Measurements from ENCODE around the gene ADAMTS1.

ADAMTS1 gene

DNA sequence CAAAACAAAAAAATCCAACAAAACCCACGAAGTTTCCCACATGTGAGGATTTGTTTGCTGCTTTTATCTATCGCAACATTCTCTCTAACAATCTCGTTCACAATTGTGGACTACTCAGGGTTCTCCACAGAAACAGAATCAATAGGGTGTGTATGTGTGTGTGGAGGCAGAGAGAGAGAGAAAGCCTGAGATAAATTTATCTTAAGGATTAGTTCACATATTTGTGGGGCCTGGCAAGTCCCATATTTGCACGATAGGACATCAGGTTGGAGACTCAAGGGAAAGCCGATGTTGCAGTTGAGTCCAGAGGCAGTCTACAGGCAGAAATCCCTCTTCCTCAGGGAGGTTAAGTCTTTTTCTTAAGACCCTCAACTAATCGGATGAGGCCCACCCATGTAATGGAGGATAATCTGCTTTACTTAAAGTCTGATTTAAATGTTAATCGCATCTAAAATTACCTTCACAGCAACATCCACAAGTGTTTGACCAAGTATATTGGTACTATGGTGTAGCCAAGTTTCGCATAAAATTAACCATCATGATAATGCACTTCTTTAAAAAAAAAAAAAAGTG is 31.7 kb downstream of the ADAMTS1 start:
- no peaks in the 10 kb centered on the region for H3K27me3 ChIP-seq
- peaks cover 0 to 7% of the 10 kb centered on the region in 2 experiments for H3K4me1 ChIP-seq (ENCODE audit: control insufficient read depth in 1 of 2, insufficient read depth in 1 of 2, low read depth in 1 of 2, low read length in 1 of 2)
- TF ChIP-seq, protein P1, sequence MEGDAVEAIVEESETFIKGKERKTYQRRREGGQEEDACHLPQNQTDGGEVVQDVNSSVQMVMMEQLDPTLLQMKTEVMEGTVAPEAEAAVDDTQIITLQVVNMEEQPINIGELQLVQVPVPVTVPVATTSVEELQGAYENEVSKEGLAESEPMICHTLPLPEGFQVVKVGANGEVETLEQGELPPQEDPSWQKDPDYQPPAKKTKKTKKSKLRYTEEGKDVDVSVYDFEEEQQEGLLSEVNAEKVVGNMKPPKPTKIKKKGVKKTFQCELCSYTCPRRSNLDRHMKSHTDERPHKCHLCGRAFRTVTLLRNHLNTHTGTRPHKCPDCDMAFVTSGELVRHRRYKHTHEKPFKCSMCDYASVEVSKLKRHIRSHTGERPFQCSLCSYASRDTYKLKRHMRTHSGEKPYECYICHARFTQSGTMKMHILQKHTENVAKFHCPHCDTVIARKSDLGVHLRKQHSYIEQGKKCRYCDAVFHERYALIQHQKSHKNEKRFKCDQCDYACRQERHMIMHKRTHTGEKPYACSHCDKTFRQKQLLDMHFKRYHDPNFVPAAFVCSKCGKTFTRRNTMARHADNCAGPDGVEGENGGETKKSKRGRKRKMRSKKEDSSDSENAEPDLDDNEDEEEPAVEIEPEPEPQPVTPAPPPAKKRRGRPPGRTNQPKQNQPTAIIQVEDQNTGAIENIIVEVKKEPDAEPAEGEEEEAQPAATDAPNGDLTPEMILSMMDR (IDR thresholded peaks at IDR 0.05), result no peak
- H3K4me3 ChIP-seq (ENCODE audit: low read depth in 1 of 2, low read length in 1 of 2), result no peak overlapping the region
- H3K27ac ChIP-seq, result no peak overlapping the region
- H3K36me3 ChIP-seq, result no peaks in the 10 kb centered on the region
- H3K9me3 ChIP-seq, result no peaks in the 10 kb centered on the region

DNA sequence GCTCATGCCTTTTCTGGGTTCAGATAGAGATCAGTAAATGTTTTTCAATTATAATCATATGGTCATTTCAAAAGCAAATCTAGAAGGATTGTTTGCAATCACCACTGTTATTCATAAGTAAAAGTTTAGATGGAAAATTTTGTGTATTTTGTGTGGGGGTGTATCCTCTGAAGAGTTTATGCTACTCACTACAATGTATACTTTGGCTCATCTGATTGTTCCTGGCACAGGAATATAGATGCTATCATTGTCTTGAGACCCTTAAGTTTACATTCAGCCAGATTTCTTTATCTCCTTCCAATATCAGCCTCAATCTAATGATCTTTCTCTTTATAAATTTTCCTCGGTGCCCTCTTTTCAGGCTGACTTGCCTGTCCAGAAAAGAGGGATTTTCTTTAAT is 33.0 kb downstream of the ADAMTS1 start:
- H3K4me1 ChIP-seq (ENCODE audit: control insufficient read depth in 1 of 2, insufficient read depth in 1 of 2, low read depth in 1 of 2, low read length in 1 of 2), result peaks cover 0 to 7% of the 10 kb centered on the region in 2 experiments

DNA sequence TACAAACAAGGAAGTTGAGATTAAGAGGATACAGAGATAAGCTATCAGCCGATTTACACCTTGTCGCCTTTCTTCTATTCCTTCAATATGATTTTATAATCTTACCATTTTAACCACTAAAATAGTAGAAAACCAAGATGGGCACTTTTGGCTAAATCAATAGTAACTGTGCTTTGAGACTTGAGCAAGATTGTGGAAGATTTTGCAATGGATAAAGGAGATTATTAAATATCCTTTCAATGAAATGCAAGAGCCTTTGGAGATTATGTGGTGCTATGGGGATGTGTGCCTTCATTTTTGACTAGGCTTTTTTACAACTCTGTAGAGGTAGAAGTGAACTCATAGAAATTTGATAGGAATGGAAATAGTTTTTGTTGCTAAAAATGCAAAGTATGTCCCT is 33.7 kb downstream of the ADAMTS1 start:
- H3K27ac ChIP-seq, result no peak overlapping the region
- no peaks in the 10 kb centered on the region for H3K36me3 ChIP-seq
- H3K27me3 ChIP-seq, result no peaks in the 10 kb centered on the region
- peaks cover 0 to 7% of the 10 kb centered on the region in 2 experiments for H3K4me1 ChIP-seq (ENCODE audit: control insufficient read depth in 1 of 2, insufficient read depth in 1 of 2, low read depth in 1 of 2, low read length in 1 of 2)
- no peak overlapping the region for H3K4me3 ChIP-seq (ENCODE audit: low read depth in 1 of 2, low read length in 1 of 2)
- no peaks in the 10 kb centered on the region for H3K9me3 ChIP-seq
- TF ChIP-seq, protein P1 (IDR thresholded peaks at IDR 0.05), result no peak

More for the DNA sequence above, 33.0 kb downstream of the ADAMTS1 start:
- TF ChIP-seq, protein P1 (IDR thresholded peaks at IDR 0.05), result no peak
- no peak overlapping the region for H3K4me3 ChIP-seq (ENCODE audit: low read depth in 1 of 2, low read length in 1 of 2)
- no peaks in the 10 kb centered on the region for H3K9me3 ChIP-seq
- H3K27me3 ChIP-seq, result no peaks in the 10 kb centered on the region
- no peak overlapping the region for H3K27ac ChIP-seq
- H3K36me3 ChIP-seq, result no peaks in the 10 kb centered on the region

DNA sequence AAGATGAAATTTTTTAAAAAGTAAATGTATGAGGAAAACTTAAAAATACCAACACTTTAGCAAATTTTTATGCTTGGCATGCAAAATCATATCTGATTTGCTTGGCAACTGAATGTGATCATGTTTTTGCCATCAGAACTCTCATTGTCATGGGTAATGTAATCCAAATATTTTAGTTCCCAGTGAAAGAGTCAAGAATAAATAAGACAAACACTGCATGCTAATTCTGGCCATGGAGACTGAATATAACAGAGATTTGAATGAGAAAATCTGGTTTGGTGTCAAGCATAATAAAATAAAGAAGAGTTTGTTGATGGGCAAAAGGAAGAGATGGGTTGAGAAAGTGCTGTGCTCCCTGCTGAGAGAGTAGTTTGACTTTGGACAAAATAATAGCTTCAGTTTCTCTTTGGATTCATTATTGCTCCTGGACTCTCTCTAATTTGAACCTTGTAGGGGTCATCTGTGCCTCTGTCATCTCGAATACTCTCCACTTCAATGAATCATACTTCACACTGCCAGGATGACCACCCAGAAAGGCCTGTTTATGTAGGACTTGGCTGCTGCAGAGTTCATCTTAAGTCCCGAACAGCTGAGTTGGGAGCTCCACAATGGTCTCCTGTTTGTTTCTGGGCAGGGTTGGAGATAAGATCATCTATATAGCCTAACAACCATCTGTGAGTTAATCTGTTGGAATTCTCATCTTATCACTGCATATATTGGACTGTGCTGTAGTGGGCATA is 34.4 kb downstream of the ADAMTS1 start:
- Histone ChIP-seq H3K4me1 (ENCODE audit: control insufficient read depth in 1 of 2, insufficient read depth in 1 of 2, low read depth in 1 of 2, low read length in 1 of 2) (peaks cover 0 to 7% of the 10 kb centered on the region in 2 experiments), H3K27ac (no peak overlapping the region), H3K27me3 (no peaks in the 10 kb centered on the region), H3K4me3 (ENCODE audit: low read depth in 1 of 2, low read length in 1 of 2) (no peak overlapping the region), H3K9me3 (no peaks in the 10 kb centered on the region), H3K36me3 (no peaks in the 10 kb centered on the region)
- TF ChIP-seq, protein P1 (IDR thresholded peaks at IDR 0.05), result no peak

DNA sequence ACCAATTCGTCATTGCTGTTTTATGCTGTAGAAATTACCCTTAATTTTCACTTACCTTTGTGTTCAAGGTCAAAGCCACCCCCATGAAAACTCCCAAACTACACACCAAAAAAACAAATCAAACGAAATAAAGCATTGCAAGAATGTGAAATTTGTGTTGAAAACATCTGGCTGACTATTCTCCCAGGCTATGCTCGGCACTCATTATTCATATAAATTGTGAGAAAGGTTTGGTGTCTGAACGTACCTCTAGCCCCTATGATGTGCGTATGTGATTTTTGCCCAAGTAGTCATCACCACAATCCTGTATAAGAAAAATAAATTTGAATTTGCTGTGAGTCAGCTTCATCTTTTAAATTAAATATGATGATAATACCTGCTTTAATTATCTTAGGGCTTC is 34.9 kb downstream of the ADAMTS1 start:
- TF ChIP-seq, protein P1 (IDR thresholded peaks at IDR 0.05), result no peak
- H3K4me3 ChIP-seq (ENCODE audit: low read depth in 1 of 2, low read length in 1 of 2), result no peak overlapping the region
- H3K4me1 ChIP-seq (ENCODE audit: control insufficient read depth in 1 of 2, insufficient read depth in 1 of 2, low read depth in 1 of 2, low read length in 1 of 2), result peaks cover 0 to 7% of the 10 kb centered on the region in 2 experiments
- H3K27me3 ChIP-seq, result no peaks in the 10 kb centered on the region
- H3K9me3 ChIP-seq, result no peaks in the 10 kb centered on the region
- H3K36me3 ChIP-seq, result no peaks in the 10 kb centered on the region
- no peak overlapping the region for H3K27ac ChIP-seq
